Suppressor macrophage treated with lipopolysaccharide for 4 hours (primary cell): Measurements from ENCODE around the gene SLC1A5.
"Not testable (repeated sequence)": the region's sequence is repeated elsewhere in the genome, so short reads cannot be mapped to it uniquely, and the experiment has no call there.

Experiments
- DNase-seq: peaks from one replicate; pipeline ENCODE4 v3.0.0-alpha.2; 2020

The SLC1A5 gene

DNA sequence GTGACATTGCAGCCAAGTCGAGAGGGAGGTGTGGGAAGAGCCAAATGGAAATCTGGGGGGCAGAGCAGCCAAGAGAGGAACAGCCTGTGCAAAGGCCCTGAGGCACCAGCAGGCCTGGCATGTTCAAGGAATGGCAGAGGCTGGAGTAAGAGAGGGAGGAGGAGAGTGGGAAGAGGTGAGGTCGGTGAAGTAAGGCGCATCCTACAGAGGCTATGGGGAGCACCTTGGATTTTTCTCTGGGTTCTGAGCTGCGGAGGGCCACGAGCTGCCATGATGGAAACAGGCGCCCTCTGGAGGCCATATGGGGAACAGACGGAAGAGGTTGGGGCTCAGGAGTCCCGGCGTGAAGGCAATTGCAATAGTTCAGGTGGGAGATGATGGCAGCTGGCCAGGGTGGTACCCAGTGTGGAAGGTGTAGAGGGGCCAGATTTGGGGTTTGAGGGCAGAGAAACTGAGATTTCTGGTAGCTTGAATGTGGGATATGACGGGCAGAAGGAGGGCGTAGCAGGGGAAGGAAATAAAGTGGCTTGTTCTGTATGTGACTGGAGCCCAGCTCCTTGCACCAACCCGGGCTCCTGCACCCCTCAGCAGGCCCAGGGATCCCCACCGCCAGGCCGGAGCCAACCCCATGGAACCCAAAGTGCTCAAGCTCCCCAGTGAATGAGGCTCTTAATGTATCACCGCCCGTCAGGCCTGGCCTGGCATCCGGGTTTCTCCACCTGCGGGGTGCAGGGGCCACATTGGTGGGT is 21.7 kb downstream of the SLC1A5 start:
- peak; percentile 64 for DNase-seq

GRCh38 chr19:46764817-46765291 is 23.5 kb downstream of the SLC1A5 start:
- DNase-seq = no peak

GRCh38 chr19:46762245-46762890 is 26.0 kb downstream of the SLC1A5 start:
- DNase-seq = no peak

- no peak for DNase-seq
These were observed 27.0 kb downstream of the SLC1A5 start for GRCh38 chr19:46761418-46761831.

DNA sequence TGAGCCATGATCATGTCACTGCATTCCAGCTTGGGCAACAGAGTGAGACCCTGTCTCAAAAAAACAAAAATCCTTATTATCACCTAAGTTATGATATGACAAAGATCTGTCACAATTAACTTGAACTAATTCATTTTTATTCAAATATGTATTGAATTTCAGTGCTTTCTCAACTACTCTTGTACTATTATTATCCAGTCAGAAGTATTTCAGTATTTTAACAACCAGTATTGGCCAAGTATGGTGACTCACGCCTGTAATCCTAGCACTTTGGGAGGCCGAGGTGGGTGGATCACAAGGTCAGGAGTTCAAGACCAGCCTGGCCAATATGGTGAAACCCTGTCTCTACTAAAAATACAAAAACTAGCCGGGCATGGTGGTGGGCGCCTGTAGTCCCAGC is 27.5 kb downstream of the SLC1A5 start:
- DNase-seq = not testable (repeated sequence)

GRCh38 chr19:46760363-46760762 is 28.0 kb downstream of the SLC1A5 start:
- DNase-seq = no peak

DNA sequence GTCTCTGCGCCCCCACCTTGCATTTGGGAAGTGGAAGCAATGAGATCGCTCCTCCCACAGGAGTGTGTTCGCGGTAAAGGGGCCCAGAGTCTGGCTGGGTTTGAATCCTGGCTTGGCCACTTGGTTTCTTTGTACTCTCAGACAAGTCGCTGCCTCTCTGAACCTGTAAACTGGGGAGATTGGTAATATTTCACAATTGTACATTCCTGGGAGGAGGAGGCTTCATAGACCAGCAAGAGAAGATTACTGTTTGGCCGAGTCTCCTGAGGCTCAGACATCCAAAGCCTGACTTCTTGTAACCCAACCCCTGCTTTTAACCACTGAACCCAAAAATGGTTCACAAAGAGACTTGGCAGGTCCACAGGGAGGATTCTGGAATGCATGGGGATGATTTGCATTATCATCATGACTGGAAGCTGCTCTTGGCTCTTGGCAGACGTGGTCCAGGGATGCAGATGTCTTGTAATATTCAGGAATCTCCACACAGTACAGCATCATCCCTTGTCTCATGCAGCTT is 28.5 kb downstream of the SLC1A5 start:
- no peak for DNase-seq

DNA sequence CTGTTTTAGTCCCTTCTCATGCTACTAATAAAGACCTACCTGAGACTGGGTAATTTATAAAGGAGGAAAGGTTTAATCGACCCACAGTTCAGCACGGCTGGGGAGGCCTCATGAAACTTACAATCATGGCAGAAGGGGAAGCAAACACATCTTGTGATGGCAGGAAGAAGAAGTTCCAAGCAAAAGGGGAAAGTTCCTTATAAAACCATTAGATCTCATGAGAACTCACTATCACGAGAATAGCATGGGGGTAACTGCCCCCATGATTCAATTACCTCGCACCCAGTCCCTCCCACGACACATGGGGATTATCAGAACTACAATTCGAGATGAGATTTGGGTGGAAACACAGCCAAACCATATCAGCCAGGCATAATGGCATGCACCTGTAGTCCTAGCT is 29.2 kb downstream of the SLC1A5 start:
- DNase-seq = peak; percentile 29

DNA sequence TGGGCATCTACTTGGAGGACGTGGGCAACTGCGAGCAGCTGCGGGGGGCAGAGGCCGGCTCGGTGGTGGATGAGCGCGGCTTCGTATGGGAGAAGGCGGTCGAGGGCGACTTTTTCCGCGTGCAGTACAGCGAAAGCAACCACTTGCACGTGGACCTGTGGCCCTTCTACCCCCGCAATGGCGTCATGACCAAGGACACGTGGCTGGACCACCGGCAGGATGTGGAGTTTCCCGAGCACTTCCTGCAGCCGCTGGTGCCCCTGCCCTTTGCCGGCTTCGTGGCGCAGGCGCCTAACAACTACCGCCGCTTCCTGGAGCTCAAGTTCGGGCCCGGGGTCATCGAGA is 31.9 kb downstream of the SLC1A5 start:
- no peak for DNase-seq

DNA sequence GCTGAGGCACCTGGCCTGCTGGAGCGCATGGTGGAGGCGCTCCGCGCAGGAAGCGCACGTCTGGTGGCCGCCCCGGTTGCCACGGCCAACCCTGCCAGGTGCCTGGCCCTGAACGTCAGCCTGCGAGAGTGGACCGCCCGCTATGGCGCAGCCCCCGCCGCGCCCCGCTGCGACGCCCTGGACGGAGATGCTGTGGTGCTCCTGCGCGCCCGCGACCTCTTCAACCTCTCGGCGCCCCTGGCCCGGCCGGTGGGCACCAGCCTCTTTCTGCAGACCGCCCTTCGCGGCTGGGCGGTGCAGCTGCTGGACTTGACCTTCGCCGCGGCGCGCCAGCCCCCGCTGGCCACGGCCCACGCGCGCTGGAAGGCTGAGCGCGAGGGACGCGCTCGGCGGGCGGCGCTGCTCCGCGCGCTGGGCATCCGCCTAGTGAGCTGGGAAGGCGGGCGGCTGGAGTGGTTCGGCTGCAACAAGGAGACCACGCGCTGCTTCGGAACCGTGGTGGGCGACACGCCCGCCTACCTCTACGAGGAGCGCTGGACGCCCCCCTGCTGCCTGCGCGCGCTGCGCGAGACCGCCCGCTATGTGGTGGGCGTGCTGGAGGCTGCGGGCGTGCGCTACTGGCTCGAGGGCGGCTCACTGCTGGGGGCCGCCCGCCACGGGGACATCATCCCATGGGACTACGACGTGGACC is 32.4 kb downstream of the SLC1A5 start:
- DNase-seq = no peak

- peak; percentile 88 for DNase-seq
These were observed 33.1 kb downstream of the SLC1A5 start for GRCh38 chr19:46755077-46755852.

- peak; percentile 59 for DNase-seq
These were observed 34.8 kb downstream of the SLC1A5 start for GRCh38 chr19:46753420-46754155.

- DNase-seq = peak; percentile 89
These were observed 39.9 kb downstream of the SLC1A5 start for GRCh38 chr19:46748325-46749109.

DNA sequence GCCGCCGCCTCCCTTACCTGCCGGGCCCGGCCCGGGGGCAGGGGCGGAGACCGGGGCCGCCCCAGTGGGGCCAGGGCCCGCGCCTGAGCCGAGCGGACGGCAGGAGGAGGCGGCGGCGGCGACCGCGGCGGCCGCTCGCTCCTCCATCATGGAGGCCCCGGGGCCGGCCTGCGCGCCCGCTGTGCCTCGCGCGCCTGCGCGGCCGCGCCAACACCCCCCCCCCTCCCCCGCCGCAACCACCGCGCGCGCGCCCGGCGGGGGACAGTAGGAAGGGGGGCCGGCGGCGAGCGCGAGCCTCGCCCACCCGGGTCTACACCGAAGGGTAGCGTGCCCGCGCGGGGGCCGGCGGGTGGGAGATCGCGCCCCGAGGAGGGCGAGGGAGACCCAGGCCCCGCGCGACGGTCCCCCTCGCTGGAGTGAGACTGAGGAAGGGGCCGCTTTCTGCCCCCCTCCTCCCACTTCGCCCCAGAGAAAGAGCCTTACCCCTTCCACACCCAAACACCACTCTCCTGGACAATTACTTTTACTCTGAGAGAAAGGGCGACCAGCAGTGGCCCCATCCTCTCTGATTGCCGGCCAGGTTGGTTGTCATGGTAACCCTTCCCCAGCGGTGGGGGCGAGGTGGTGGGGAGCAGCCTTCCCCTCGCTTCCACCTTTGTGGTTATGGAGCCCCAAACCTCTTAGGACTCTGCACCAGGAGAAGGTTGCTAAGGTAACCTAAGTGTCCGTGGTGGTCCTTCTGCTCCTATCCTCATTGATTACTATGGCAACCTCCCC is 41.9 kb downstream of the SLC1A5 start, which contains the start of gene STRN4:
TSS of gene STRN4 (minus strand) at position 170 of the 777 bp plus-strand sequence. CDS start at position 150, 20 bp downstream.
- peak; percentile 69 for DNase-seq

DNA sequence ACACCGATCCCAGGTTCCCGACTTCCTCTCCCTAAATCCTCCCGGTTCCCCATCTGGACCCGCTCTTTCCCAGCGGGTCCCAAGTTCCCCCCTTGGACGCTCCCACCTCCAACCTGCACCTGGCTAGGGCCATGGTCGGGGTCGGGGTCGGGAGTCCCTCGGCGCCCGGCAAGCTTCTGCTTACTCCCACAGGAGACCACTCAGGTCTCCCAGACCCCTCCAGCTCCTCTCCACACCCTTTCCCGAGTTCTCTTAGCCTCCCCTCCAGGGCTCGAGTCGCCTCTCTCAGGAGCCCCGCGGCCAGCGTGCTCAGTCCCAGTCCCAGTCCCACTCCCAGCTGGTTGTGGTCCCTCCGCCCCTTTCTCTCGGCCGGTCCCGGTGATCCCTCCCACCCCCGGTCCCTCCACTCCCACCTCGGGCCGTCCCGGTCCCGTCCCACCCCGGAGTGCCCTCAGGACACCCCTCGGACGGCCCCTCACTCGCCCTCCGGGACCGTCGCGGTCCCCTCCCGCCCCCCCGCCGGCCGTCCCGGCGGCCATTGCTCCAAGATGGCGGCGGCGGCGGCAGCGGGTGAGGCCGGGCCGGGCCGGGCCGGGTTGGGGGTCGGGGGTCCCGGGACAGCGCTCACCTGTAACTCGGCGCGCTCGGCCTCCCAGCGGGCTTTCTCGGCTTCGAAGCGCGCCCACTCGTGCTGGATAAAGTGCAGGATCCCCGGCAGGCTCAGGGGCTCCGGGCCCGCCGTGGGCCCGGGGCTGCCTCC is 42.7 kb downstream of the SLC1A5 start, which contains the start of gene FKRP:
TSS of gene FKRP (plus strand) at position 537 of the 760 bp plus-strand sequence. CDS start 9,394 bp downstream, outside the sequence.
- DNase-seq = no peak

DNA sequence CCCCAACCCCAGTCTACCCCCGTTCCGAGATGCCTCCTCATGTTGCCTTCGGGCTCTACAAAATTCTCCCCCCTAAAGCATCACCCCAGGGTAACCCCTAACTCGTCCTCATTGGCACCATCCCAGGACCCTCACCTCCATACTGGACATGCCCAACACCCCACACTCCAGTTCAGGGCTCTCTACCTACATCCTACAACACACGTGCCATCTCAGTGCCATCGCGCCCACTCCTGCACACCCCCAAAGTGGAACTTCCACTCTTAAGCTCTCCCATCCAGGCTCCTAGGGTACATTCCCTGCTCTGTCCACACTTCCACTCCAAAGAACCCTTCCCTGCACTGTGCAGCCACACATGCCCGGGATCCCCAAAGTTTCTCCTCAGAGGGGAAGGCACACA is 43.4 kb downstream of the SLC1A5 start:
- DNase-seq = no peak

- peak; percentile 20 for DNase-seq
These were observed 44.2 kb downstream of the SLC1A5 start for GRCh38 chr19:46744005-46744691.

DNA sequence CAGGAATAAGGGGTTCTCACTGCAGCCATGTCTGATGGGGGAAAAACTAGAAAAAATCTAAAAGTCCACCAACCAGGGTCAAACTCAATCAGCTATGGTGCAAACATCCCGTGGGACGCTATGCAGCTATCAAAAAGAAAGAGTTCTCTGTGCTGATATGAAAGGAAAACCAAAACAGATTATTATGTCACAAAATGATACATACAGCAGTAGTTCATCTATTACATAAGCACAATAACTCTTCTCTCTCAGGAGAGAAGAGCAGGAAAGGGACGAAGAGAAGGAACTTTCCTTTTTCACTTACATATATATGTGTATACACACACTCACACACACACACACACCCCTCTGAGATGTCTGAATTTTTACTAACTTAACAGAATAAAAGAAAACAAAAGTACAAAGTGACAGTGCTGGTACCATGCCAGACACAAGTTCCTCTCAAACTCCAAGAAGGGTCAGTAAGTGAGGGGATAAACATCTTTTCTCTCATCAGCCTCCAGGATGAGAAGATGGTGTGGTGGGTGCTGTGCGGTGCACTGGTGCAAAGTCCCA is 45.4 kb downstream of the SLC1A5 start:
- DNase-seq = peak; percentile 56
